22Rv1 (cell line): ENCODE measurements around the gene SPTLC3.
"Not testable (repeated sequence)": the region's sequence is repeated elsewhere in the genome, so short reads cannot be mapped to it uniquely, and the experiment has no call there.

ENCODE experiments used
- H3K27ac ChIP-seq: fragments of 450-650 bp; 2 replicates; pipeline ENCODE4 v1.5.1; 2017
- CTCF ChIP-seq: fragments of 450-650 bp; IDR thresholded peaks from 2 replicates; pipeline ENCODE4 v1.5.1; 2017; ENCODE audit warnings: mild to moderate bottlenecking
- ZFX ChIP-seq: fragments of 450-650 bp; IDR thresholded peaks from 2 replicates; pipeline ENCODE4 v1.6.1; 2017; ENCODE audit warnings: antibody characterized with exemption, borderline replicate concordance

Gene SPTLC3

GRCh38 chr20:12976720-12977309 lies 32.0 kb upstream of the SPTLC3 start:
- TF ChIP-seq CTCF (no peak), ZFX (no peak)
- no peak overlapping the region for H3K27ac ChIP-seq

GRCh38 chr20:12977328-12978125 lies 31.2 kb upstream of the SPTLC3 start:
- TF ChIP-seq CTCF (no peak), ZFX (no peak)
- H3K27ac ChIP-seq = no peak overlapping the region

GRCh38 chr20:12978126-12978394 lies 30.7 kb upstream of the SPTLC3 start:
- TF ChIP-seq ZFX = no peak
- TF ChIP-seq CTCF = no peak
- H3K27ac ChIP-seq = no peak overlapping the region

- no peak overlapping the region for H3K27ac ChIP-seq
- no peak for TF ChIP-seq ZFX
- no peak for TF ChIP-seq CTCF
Measured at GRCh38 chr20:12978613-12979495, 29.9 kb upstream of the SPTLC3 start.

- H3K27ac ChIP-seq = not testable (repeated sequence)
Measured at GRCh38 chr20:12979713-12980112, 29.1 kb upstream of the SPTLC3 start.

GRCh38 chr20:12982098-12982497 lies 26.7 kb upstream of the SPTLC3 start:
- no peak for TF ChIP-seq CTCF
- no peak for TF ChIP-seq ZFX
- no peak overlapping the region for H3K27ac ChIP-seq

GRCh38 chr20:12984069-12984765 lies 24.6 kb upstream of the SPTLC3 start:
- no peak overlapping the region for H3K27ac ChIP-seq
- TF ChIP-seq ZFX (no peak), CTCF (no peak)
